Glutamatergic neuron (in vitro differentiated cells): Measurements from ENCODE around the gene PPM1D. TPM values are rescaled to one million over a fixed set of nuclear protein-coding genes. Genes with fewer than 3 reads are reported as not detected.
"Not testable (repeated sequence)": the region's sequence is repeated elsewhere in the genome, so short reads cannot be mapped to it uniquely, and the experiment has no call there.

Source experiments
- DNase-seq: peaks from one replicate; pipeline ENCODE4 v3.0.0; 2022
- H3K27ac Mint-ChIP-seq: one replicate; pipeline ENCODE4 v1.8.0; 2020; ENCODE audit warnings: mild to moderate bottlenecking, mixed read lengths, inconsistent platforms; ENCODE audit not compliant: unreplicated experiment
- H3K27me3 Mint-ChIP-seq: one replicate; pipeline ENCODE4 v1.8.0; 2020; ENCODE audit warnings: mild to moderate bottlenecking, moderate library complexity, mixed read lengths, inconsistent platforms; ENCODE audit not compliant: unreplicated experiment
- H3K36me3 Mint-ChIP-seq: one replicate; pipeline ENCODE4 v1.8.0; 2020; ENCODE audit warnings: mild to moderate bottlenecking, mixed read lengths, inconsistent platforms; ENCODE audit not compliant: unreplicated experiment
- H3K4me1 Mint-ChIP-seq: one replicate; pipeline ENCODE4 v1.8.0; 2020; ENCODE audit warnings: mild to moderate bottlenecking, low read depth, mixed read lengths, inconsistent platforms; ENCODE audit not compliant: unreplicated experiment
- H3K4me3 Mint-ChIP-seq: one replicate; pipeline ENCODE4 v1.8.0; 2020; ENCODE audit warnings: mild to moderate bottlenecking, mixed read lengths, inconsistent platforms; ENCODE audit not compliant: unreplicated experiment
- H3K9me3 Mint-ChIP-seq: one replicate; pipeline ENCODE4 v1.8.0; 2020; ENCODE audit warnings: mild to moderate bottlenecking, moderate library complexity, mixed read lengths, inconsistent platforms; ENCODE audit not compliant: unreplicated experiment
- total RNA-seq: library from RNA; stranded (reverse); fragmentation: NEBNext Ultra II Directional; extraction: Animal tissue kit (Norgen Biotek cat#: 25700); gene quantifications from one replicate; pipeline ENCODE4 v1.2.1, GENCODE V29; 2021; ENCODE audit not compliant: unreplicated experiment
- TF ChIP-seq, protein P1 (sequence below): fragments of 200-600 bp; sonication (generic); IDR thresholded peaks from one replicate; pipeline ENCODE4 v1.5.0; 2021; ENCODE audit not compliant: partially characterized antibody, unreplicated experiment

Gene PPM1D
- total RNA-seq, 1 donor from 2014 or later, result 19.3 TPM

DNA sequence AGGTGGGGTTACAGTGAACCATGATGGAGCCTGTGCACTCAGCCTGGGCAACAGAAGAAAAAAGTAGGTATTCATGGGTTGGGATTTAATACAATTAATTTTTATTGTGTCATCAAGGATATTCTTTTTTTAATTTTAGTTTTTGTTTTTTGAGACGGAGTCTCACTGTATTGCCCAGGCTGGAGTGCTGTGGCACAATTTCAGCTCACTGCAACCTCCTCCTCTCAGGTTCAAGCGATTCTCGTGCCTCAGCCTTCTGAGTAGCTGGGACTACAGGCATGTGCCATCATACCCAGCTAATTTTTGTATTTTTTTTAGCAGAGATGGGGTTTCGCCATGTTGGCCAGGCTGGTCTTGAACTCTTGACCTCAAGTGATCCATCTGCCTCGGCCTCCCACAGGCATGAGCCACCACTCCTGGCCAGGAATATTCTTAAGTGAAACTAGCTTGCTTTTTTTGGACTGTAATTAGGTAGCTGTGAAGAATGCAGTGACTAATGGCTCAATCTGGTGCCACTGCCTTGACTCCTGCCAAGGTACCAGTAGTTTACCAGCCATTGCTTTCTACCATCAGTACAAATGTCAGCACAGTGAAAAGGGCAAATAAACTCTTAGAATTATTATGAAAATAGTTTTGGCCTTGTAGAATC, 4.8 kb downstream of the PPM1D start:
- TF ChIP-seq, protein P1, sequence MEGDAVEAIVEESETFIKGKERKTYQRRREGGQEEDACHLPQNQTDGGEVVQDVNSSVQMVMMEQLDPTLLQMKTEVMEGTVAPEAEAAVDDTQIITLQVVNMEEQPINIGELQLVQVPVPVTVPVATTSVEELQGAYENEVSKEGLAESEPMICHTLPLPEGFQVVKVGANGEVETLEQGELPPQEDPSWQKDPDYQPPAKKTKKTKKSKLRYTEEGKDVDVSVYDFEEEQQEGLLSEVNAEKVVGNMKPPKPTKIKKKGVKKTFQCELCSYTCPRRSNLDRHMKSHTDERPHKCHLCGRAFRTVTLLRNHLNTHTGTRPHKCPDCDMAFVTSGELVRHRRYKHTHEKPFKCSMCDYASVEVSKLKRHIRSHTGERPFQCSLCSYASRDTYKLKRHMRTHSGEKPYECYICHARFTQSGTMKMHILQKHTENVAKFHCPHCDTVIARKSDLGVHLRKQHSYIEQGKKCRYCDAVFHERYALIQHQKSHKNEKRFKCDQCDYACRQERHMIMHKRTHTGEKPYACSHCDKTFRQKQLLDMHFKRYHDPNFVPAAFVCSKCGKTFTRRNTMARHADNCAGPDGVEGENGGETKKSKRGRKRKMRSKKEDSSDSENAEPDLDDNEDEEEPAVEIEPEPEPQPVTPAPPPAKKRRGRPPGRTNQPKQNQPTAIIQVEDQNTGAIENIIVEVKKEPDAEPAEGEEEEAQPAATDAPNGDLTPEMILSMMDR, result no peak
- DNase-seq, result no peak
- H3K27ac Mint-ChIP-seq, result no peak overlapping the region
- H3K9me3 Mint-ChIP-seq, result peaks cover 3% of the 10 kb centered on the region
- H3K36me3 Mint-ChIP-seq, result no peaks in the 10 kb centered on the region
- H3K4me1 Mint-ChIP-seq, result peaks cover 10% of the 10 kb centered on the region
- no peak overlapping the region for H3K4me3 Mint-ChIP-seq
- peaks cover 2% of the 10 kb centered on the region for H3K27me3 Mint-ChIP-seq

GRCh38 chr17:60606036-60606435, 6.0 kb downstream of the PPM1D start:
- DNase-seq, result no peak
- no peak overlapping the region for H3K27ac Mint-ChIP-seq
- H3K4me3 Mint-ChIP-seq, result no peak overlapping the region
- peaks cover 10% of the 10 kb centered on the region for H3K4me1 Mint-ChIP-seq
- peaks cover 3% of the 10 kb centered on the region for H3K9me3 Mint-ChIP-seq
- H3K27me3 Mint-ChIP-seq, result peaks cover 2% of the 10 kb centered on the region
- no peaks in the 10 kb centered on the region for H3K36me3 Mint-ChIP-seq
- TF ChIP-seq, protein P1, result no peak

- peaks cover 2% of the 10 kb centered on the region for H3K4me1 Mint-ChIP-seq
- peaks cover 1% of the 10 kb centered on the region for H3K9me3 Mint-ChIP-seq
- no peaks in the 10 kb centered on the region for H3K36me3 Mint-ChIP-seq
- no peak for DNase-seq
- TF ChIP-seq, protein P1, result no peak
- H3K4me3 Mint-ChIP-seq, result no peak overlapping the region
- no peaks in the 10 kb centered on the region for H3K27me3 Mint-ChIP-seq
- no peak overlapping the region for H3K27ac Mint-ChIP-seq
These were observed 10.5 kb downstream of the PPM1D start for GRCh38 chr17:60610473-60610872.

DNA sequence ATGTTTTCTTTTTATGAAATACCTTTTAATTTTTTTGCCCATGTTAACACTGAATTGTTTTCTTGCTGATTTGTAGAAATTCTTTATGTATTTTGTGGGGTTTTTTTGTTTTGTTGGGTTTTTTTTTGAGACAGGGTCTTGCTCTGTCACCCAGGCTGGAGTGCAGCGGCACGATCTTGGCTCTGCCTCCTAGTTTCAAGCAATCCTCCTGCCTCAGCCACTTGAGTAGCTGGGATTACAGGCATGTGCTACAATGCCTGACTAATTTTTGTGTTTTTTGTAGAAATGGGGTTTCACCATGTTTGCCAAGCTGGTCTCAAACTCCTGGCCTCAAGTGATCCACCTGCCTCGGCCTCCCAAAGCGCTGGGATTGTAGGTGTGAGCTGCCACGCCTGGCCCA, 11.3 kb downstream of the PPM1D start:
- not testable (repeated sequence) for H3K27me3 Mint-ChIP-seq, H3K4me3 Mint-ChIP-seq, H3K4me1 Mint-ChIP-seq, H3K36me3 Mint-ChIP-seq, H3K9me3 Mint-ChIP-seq, H3K27ac Mint-ChIP-seq, DNase-seq

GRCh38 chr17:60613325-60613724, 13.3 kb downstream of the PPM1D start:
- no peaks in the 10 kb centered on the region for H3K36me3 Mint-ChIP-seq
- H3K4me3 Mint-ChIP-seq, result no peak overlapping the region
- TF ChIP-seq, protein P1, result no peak
- H3K9me3 Mint-ChIP-seq, result no peaks in the 10 kb centered on the region
- H3K4me1 Mint-ChIP-seq, result peaks cover 2% of the 10 kb centered on the region
- DNase-seq, result no peak
- no peaks in the 10 kb centered on the region for H3K27me3 Mint-ChIP-seq
- no peak overlapping the region for H3K27ac Mint-ChIP-seq

- H3K27me3 Mint-ChIP-seq, H3K9me3 Mint-ChIP-seq, H3K4me1 Mint-ChIP-seq, H3K27ac Mint-ChIP-seq, DNase-seq, H3K36me3 Mint-ChIP-seq, H3K4me3 Mint-ChIP-seq: not testable (repeated sequence)
These were observed 13.8 kb downstream of the PPM1D start for GRCh38 chr17:60613796-60614195.

DNA sequence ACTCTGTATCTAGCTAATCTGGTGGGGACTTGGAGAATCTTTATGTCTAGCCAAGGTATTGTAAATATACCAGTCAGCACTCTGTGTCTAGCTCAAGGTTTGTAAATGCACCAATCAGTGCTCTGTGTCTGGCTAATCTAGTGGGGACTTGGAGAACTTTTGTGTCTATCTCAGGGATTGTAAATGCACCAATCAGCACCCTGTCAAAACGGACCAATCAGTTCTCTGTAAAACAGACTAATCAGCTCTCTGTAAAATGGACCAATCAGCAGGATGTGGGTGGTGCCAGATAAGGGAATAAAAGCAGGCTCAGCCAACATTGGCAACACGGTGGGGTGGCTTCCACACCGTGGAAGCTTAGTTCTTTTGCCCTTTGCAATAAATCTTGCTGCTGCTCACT, 14.3 kb downstream of the PPM1D start:
- DNase-seq, H3K36me3 Mint-ChIP-seq, H3K27ac Mint-ChIP-seq, H3K9me3 Mint-ChIP-seq, H3K27me3 Mint-ChIP-seq, H3K4me3 Mint-ChIP-seq, H3K4me1 Mint-ChIP-seq: not testable (repeated sequence)
